ENCODE measurements around the gene KCNE5. TPM values are rescaled to one million over a fixed set of nuclear protein-coding genes. Genes with fewer than 3 reads are reported as not detected.
A peak's percentile ranks its signal among the peaks of the same experiment; 100 is the strongest.
"Not testable (repeated sequence)": the region's sequence is repeated elsewhere in the genome, so short reads cannot be mapped to it uniquely, and the experiment has no call there.

KCNE5 gene
- total RNA-seq, 1 experiment from 2014 or later, result 0.82 TPM

DNA sequence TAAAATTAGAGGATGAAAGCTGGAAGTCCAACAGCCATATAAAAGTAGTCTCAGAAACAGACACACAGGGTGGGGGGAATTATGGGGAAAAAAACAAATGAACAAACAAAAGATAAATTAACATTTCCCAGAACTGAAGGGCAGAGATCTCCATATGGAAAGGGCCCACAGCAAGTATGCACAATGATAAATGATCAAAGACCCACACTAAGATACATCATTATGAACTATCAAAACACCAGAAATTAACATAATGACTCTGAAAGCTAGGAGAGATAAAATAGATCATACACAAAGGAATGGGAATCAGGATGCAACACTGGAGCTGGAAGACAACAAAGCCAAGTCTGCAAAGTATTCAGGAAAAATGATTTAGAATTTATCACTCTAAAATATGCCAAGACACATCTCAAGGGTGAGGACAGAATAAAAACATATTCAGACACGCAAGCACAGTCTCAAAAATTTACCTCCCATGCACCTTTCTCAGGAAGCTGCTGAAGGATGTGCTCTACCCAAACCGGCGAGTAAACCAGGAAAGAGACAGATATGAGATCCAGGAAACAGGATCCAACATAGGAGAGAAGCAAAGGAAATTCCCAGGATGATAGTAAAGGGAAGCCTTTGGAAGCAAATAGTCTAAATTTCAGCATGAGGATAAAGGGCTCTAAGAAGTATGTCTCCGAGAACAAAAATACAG, 30.7 kb upstream of the KCNE5 start:
- H4K20me1 ChIP-seq (ENCODE audit: insufficient read depth, low read depth, low read length), result no peaks in the 10 kb centered on the region

DNA sequence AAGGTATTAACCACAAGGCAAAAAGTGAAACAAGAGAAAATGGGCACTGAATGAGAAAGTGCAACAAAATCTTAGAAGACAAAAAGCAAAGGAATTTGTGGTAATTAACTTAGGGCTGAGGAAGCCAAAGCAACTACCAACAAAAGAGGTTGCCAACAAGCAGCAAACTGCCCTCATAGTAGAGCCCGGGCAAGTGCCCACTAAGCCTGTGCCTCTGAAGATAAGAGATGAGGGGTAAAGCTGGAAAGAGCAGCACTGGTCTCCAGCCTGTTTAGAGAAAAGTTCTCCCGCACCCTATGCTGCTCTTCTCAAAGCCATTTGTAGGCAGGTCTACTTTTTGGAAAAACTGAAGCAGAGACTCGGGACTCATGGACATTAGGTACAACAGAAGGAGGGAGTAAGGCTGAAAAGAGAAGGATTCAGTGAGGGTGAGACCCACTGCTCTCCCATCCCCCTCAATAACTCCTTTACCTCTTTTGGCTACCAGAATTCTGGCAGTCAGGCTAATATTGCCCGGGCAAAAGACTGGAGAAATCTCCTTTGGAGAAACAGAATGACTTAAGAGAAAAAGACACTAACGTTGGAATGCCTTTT, 29.6 kb upstream of the KCNE5 start:
- Histone ChIP-seq H3K9me2 (replicated peaks; ENCODE audit: insufficient read depth, low read length) (no peaks in the 10 kb centered on the region), H4K20me1 (ENCODE audit: insufficient read depth, low read depth, low read length) (no peaks in the 10 kb centered on the region), H3K27ac (ENCODE audit: low read length) (no peak overlapping the region), H3K79me2 (ENCODE audit: low read length) (peaks cover 13% of the 10 kb centered on the region), H3K4me2 (ENCODE audit: low read depth, low read length, poor library complexity, severe bottlenecking) (no peak overlapping the region), H3K36me3 (ENCODE audit: insufficient read depth, low read length) (peaks cover 17% of the 10 kb centered on the region), H3K9ac (ENCODE audit: low read length) (no peak overlapping the region), H3K27me3 (ENCODE audit: low read length) (no peaks in the 10 kb centered on the region), H3K4me1 (ENCODE audit: low read length) (no peaks in the 10 kb centered on the region), H2AFZ (ENCODE audit: low read length) (no peak overlapping the region), H3K9me3 (ENCODE audit: low read length) (no peaks in the 10 kb centered on the region), H3K4me3 (ENCODE audit: low read length) (no peak overlapping the region)
- no peak for DNase-seq

More for the DNA sequence above, 30.7 kb upstream of the KCNE5 start:
- no peak for DNase-seq
- Histone ChIP-seq H3K4me1 (ENCODE audit: low read length) (no peaks in the 10 kb centered on the region), H3K4me2 (ENCODE audit: low read depth, low read length, poor library complexity, severe bottlenecking) (no peak overlapping the region), H3K9ac (ENCODE audit: low read length) (no peak overlapping the region), H3K4me3 (ENCODE audit: low read length) (no peak overlapping the region), H2AFZ (ENCODE audit: low read length) (no peak overlapping the region), H3K9me2 (replicated peaks; ENCODE audit: insufficient read depth, low read length) (no peaks in the 10 kb centered on the region), H3K27ac (ENCODE audit: low read length) (no peak overlapping the region), H3K27me3 (ENCODE audit: low read length) (no peaks in the 10 kb centered on the region), H3K9me3 (ENCODE audit: low read length) (no peaks in the 10 kb centered on the region), H3K36me3 (ENCODE audit: insufficient read depth, low read length) (peaks cover 25% of the 10 kb centered on the region), H3K79me2 (ENCODE audit: low read length) (peaks cover 13% of the 10 kb centered on the region)

DNA sequence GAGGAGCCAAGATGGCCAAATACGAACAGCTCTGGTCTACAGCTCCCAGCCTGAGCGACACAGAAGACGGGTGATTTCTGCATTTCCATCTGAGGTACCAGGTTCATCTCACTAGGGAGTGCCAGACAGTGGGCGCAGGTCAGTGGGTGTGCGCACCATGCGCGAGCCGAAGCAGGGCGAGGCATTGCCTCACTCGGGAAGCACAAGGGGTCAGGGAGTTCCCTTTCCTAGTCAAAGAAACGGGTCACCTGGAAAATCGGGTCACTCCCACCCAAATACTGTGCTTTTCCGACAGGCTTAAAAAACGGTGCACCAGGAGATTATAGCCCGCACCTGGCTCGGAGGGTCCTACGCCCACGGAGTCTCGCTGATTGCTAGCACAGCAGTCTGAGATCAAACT, 19.7 kb upstream of the KCNE5 start:
- H3K9me2 ChIP-seq (replicated peaks; ENCODE audit: insufficient read depth, low read length); H3K4me2 ChIP-seq (ENCODE audit: low read depth, low read length, poor library complexity, severe bottlenecking); H3K4me3 ChIP-seq (ENCODE audit: low read length); H4K20me1 ChIP-seq (ENCODE audit: insufficient read depth, low read depth, low read length); H2AFZ ChIP-seq (ENCODE audit: low read length); H3K4me1 ChIP-seq (ENCODE audit: low read length); H3K27me3 ChIP-seq (ENCODE audit: low read length); H3K9ac ChIP-seq (ENCODE audit: low read length); H3K79me2 ChIP-seq (ENCODE audit: low read length); H3K9me3 ChIP-seq (ENCODE audit: low read length); H3K27ac ChIP-seq (ENCODE audit: low read length); H3K36me3 ChIP-seq (ENCODE audit: insufficient read depth, low read length); DNase-seq: not testable (repeated sequence)

DNA sequence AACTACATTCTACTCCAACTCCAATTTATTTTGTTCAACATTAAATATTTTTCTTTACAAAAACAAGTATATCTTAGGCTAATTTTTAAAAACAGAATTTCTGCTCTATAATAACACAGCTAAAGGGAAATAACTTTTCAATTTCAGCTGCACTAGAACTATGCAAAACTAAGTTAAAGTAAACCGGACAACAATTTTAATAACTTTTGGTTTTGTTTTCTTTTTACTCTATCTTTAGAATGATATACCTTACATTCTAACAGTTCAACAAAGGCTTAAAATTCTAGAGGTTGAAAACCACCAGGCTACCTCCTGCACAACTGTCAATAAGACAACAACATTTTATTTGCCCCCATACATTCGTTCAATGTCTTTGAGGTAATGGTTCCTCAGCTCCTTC, 18.7 kb upstream of the KCNE5 start:
- Histone ChIP-seq H3K4me3 (ENCODE audit: low read length) (no peak overlapping the region), H3K4me1 (ENCODE audit: low read length) (peaks cover 9% of the 10 kb centered on the region; the same call in 1 of the 2 replicates), H3K79me2 (ENCODE audit: low read length) (no peaks in the 10 kb centered on the region), H3K4me2 (ENCODE audit: low read depth, low read length, poor library complexity, severe bottlenecking) (no peak overlapping the region), H3K36me3 (ENCODE audit: insufficient read depth, low read length) (no peaks in the 10 kb centered on the region), H2AFZ (ENCODE audit: low read length) (no peak overlapping the region), H3K27ac (ENCODE audit: low read length) (no peak overlapping the region), H3K9me3 (ENCODE audit: low read length) (no peaks in the 10 kb centered on the region), H4K20me1 (ENCODE audit: insufficient read depth, low read depth, low read length) (no peaks in the 10 kb centered on the region), H3K27me3 (ENCODE audit: low read length) (no peaks in the 10 kb centered on the region), H3K9me2 (replicated peaks; ENCODE audit: insufficient read depth, low read length) (no peaks in the 10 kb centered on the region), H3K9ac (ENCODE audit: low read length) (no peak overlapping the region)
- no peak for DNase-seq

DNA sequence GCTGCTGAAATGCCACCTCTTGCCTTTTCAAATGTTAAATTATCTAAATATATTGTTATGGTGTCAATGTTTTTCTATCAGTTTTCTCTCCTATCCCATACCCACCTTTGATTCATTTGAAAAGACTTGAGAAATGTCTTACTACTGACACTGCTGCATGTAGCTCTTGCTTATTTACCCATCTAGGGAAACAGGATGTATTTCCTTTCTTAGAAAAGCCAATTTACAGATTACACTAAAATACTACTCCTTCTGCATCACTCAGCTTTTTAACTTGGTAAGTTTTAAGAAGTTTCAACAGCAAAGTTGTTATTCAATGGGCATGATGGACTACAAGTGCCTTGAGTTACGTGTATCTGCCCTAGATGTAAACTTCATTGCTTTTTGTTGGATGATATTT, 13.2 kb upstream of the KCNE5 start:
- H3K36me3 ChIP-seq (ENCODE audit: insufficient read depth, low read length), result no peaks in the 10 kb centered on the region
- no peaks in the 10 kb centered on the region for H3K79me2 ChIP-seq (ENCODE audit: low read length)

DNA sequence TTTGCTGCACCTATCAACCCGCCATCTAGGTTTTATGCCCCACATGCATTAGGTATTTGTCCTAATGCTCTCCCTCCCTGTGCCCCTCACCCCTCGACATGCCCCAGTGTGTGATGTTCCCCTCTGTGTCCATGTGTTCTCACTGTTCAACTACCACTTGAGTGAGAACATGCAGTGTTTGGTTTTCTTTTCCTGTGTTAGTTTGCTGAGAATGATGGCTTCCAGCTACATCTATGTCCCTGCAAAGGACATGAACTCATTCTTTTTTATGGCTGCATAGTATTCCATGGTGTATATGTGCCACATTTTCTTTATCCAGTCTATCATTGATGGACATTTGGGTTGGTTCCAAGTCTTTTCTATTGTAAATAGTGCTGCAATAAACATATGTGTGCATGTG, 12.5 kb upstream of the KCNE5 start:
- H3K27me3 ChIP-seq (ENCODE audit: low read length); H3K9me2 ChIP-seq (replicated peaks; ENCODE audit: insufficient read depth, low read length); H3K4me3 ChIP-seq (ENCODE audit: low read length); H3K79me2 ChIP-seq (ENCODE audit: low read length); H4K20me1 ChIP-seq (ENCODE audit: insufficient read depth, low read depth, low read length); H3K27ac ChIP-seq (ENCODE audit: low read length); H3K36me3 ChIP-seq (ENCODE audit: insufficient read depth, low read length); H3K9ac ChIP-seq (ENCODE audit: low read length); H3K4me2 ChIP-seq (ENCODE audit: low read depth, low read length, poor library complexity, severe bottlenecking); DNase-seq; H2AFZ ChIP-seq (ENCODE audit: low read length); H3K4me1 ChIP-seq (ENCODE audit: low read length); H3K9me3 ChIP-seq (ENCODE audit: low read length): not testable (repeated sequence)

More for the DNA sequence above, 13.2 kb upstream of the KCNE5 start:
- no peak for DNase-seq
- H3K9me2 ChIP-seq (replicated peaks; ENCODE audit: insufficient read depth, low read length), result no peaks in the 10 kb centered on the region
- H3K4me3 ChIP-seq (ENCODE audit: low read length), result no peak overlapping the region
- no peaks in the 10 kb centered on the region for H4K20me1 ChIP-seq (ENCODE audit: insufficient read depth, low read depth, low read length)
- no peak overlapping the region for H2AFZ ChIP-seq (ENCODE audit: low read length)
- peaks cover under 1% of the 10 kb centered on the region; the same call in 1 of the 2 replicates for H3K4me1 ChIP-seq (ENCODE audit: low read length)
- no peak overlapping the region for H3K4me2 ChIP-seq (ENCODE audit: low read depth, low read length, poor library complexity, severe bottlenecking)
- H3K9me3 ChIP-seq (ENCODE audit: low read length), result no peaks in the 10 kb centered on the region
- no peak overlapping the region for H3K27ac ChIP-seq (ENCODE audit: low read length)
- H3K27me3 ChIP-seq (ENCODE audit: low read length), result no peaks in the 10 kb centered on the region
- H3K9ac ChIP-seq (ENCODE audit: low read length), result no peak overlapping the region

DNA sequence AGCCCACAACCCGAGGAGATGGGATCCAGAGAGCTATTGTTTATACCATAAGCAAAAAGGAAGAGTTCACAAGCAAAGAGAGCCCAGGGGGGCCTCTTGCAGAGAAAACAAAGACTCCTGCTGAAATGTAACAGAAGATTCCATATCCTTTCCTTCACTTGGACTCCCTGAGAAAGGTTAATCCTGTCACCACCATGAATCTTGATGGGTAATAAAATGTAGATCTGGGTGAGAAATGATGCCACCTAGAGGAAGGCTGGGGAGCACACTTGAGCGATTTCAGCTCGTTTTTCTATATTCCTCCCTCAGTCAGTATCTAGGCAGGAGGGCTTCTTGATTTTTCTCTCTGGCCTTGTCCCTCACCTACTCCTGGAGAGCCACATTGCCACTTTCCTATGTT, 10.2 kb upstream of the KCNE5 start:
- peak; percentile 74 for DNase-seq
- no peaks in the 10 kb centered on the region for H3K9me2 ChIP-seq (replicated peaks; ENCODE audit: insufficient read depth, low read length)

DNA sequence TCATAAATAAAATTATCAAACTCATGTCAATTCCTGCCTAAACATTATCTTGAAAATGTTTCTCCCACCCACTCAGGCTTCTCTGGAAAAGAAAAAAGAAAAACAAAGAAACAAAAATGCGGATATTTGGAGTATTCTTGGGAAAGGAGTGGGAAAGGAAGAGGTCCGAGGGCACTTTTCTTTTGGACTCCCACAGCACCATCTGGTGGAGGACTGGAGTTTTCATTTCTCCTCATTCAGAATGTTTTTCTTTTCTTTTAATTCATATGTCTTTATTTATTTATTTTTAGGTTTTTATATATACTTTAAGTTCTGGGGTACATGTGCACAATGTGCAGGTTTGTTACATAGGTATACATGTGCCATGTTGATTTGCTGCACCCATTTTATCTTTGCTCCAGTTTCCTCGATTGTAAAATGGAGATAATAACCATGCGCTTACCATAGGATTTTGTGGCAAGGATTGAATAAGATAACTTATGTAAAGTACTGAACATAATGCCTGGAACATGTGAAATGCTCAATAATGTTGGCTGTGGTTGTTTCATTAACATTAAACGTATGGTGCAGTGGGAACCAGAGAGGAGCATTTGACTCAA, 8.0 kb upstream of the KCNE5 start:
- no peak overlapping the region for H3K9ac ChIP-seq (ENCODE audit: low read length)
- no peaks in the 10 kb centered on the region for H3K27me3 ChIP-seq (ENCODE audit: low read length)
- H4K20me1 ChIP-seq (ENCODE audit: insufficient read depth, low read depth, low read length), result no peaks in the 10 kb centered on the region
- H3K79me2 ChIP-seq (ENCODE audit: low read length), result no peaks in the 10 kb centered on the region
- no peaks in the 10 kb centered on the region for H3K9me2 ChIP-seq (replicated peaks; ENCODE audit: insufficient read depth, low read length)
- no peak overlapping the region for H3K4me2 ChIP-seq (ENCODE audit: low read depth, low read length, poor library complexity, severe bottlenecking)
- H3K9me3 ChIP-seq (ENCODE audit: low read length), result no peaks in the 10 kb centered on the region
- H3K4me3 ChIP-seq (ENCODE audit: low read length), result no peak overlapping the region
- H3K36me3 ChIP-seq (ENCODE audit: insufficient read depth, low read length), result no peaks in the 10 kb centered on the region
- no peak for DNase-seq
- H3K27ac ChIP-seq (ENCODE audit: low read length), result no peak overlapping the region
- no peaks in the 10 kb centered on the region for H3K4me1 ChIP-seq (ENCODE audit: low read length)
- no peak overlapping the region for H2AFZ ChIP-seq (ENCODE audit: low read length)

More for the DNA sequence above, 10.2 kb upstream of the KCNE5 start:
- Histone ChIP-seq H3K36me3 (ENCODE audit: insufficient read depth, low read length) (no peaks in the 10 kb centered on the region), H3K4me2 (ENCODE audit: low read depth, low read length, poor library complexity, severe bottlenecking) (no peak overlapping the region), H3K27me3 (ENCODE audit: low read length) (no peaks in the 10 kb centered on the region), H2AFZ (ENCODE audit: low read length) (no peak overlapping the region), H3K4me1 (ENCODE audit: low read length) (no peaks in the 10 kb centered on the region), H3K27ac (ENCODE audit: low read length) (no peak overlapping the region), H3K4me3 (ENCODE audit: low read length) (no peak overlapping the region), H3K9ac (ENCODE audit: low read length) (no peak overlapping the region), H3K79me2 (ENCODE audit: low read length) (no peaks in the 10 kb centered on the region), H4K20me1 (ENCODE audit: insufficient read depth, low read depth, low read length) (no peaks in the 10 kb centered on the region), H3K9me3 (ENCODE audit: low read length) (no peaks in the 10 kb centered on the region)

All from Karpas-422 (cell line).